Measurements from ENCODE around the gene PRKCA. TPM values are rescaled to one million over a fixed set of nuclear protein-coding genes. Genes with fewer than 3 reads are reported as not detected.

The PRKCA gene
- total RNA-seq, 3 donors from 2014 or later, result 5.1 to 10.5 (median 6.6) TPM

- H3K36me3 ChIP-seq, result no peaks in the 10 kb centered on the region
- H3K4me3 ChIP-seq, result no peak overlapping the region
- no peaks in the 10 kb centered on the region for H3K27me3 ChIP-seq
- no peaks in the 10 kb centered on the region for H3K9me3 ChIP-seq
- no peaks in the 10 kb centered on the region for H3K4me1 ChIP-seq
- TF ChIP-seq CTCF (IDR thresholded peaks at IDR 0.05), result no peak
- no peak for TF ChIP-seq POLR2A (IDR thresholded peaks at IDR 0.05)
- no peak for TF ChIP-seq POLR2AphosphoS5 (IDR thresholded peaks at IDR 0.05)
- DNase-seq (ENCODE audit: low spot score in 2 of 2), result no peak
- H3K27ac ChIP-seq, result no peak overlapping the region
- intact Hi-C loops (cut with DNase I; ENCODE audit: low total_unique reads), result no loop called here
Measured at GRCh38 chr17:66655461-66655860, 353.0 kb downstream of the PRKCA start.

GRCh38 chr17:66655861-66656260 is 353.4 kb downstream of the PRKCA start:
- H3K4me3 ChIP-seq, result no peak overlapping the region
- H3K36me3 ChIP-seq, result no peaks in the 10 kb centered on the region
- TF ChIP-seq POLR2A (IDR thresholded peaks at IDR 0.05), result no peak
- TF ChIP-seq POLR2AphosphoS5 (IDR thresholded peaks at IDR 0.05), result no peak
- H3K27ac ChIP-seq, result no peak overlapping the region
- no peaks in the 10 kb centered on the region for H3K9me3 ChIP-seq
- intact Hi-C loops (cut with DNase I; ENCODE audit: low total_unique reads), result no loop called here
- no peaks in the 10 kb centered on the region for H3K4me1 ChIP-seq
- H3K27me3 ChIP-seq, result no peaks in the 10 kb centered on the region
- DNase-seq (ENCODE audit: low spot score in 2 of 2), result no peak

GRCh38 chr17:66661411-66662256 is 359.2 kb downstream of the PRKCA start:
- Histone ChIP-seq H3K27me3 (no peaks in the 10 kb centered on the region), H3K4me3 (no peak overlapping the region), H3K4me1 (no peaks in the 10 kb centered on the region), H3K9me3 (no peaks in the 10 kb centered on the region), H3K36me3 (no peaks in the 10 kb centered on the region), H3K27ac (peak overlapping the region; percentile 64 to 68)
- DNase-seq (ENCODE audit: low spot score in 2 of 2), result peak in 1 of 2 donors; percentile 46
- intact Hi-C loops (cut with DNase I; ENCODE audit: low total_unique reads), result no loop called here
- no peak for TF ChIP-seq POLR2A (IDR thresholded peaks at IDR 0.05)
- no peak for TF ChIP-seq CTCF (IDR thresholded peaks at IDR 0.05)
- no peak for TF ChIP-seq POLR2AphosphoS5 (IDR thresholded peaks at IDR 0.05)

- no peak for DNase-seq (ENCODE audit: low spot score in 2 of 2)
- no peak for TF ChIP-seq POLR2A (IDR thresholded peaks at IDR 0.05)
- TF ChIP-seq POLR2AphosphoS5 (IDR thresholded peaks at IDR 0.05), result no peak
- no peak for TF ChIP-seq CTCF (IDR thresholded peaks at IDR 0.05)
- no peaks in the 10 kb centered on the region for H3K9me3 ChIP-seq
- no peak overlapping the region for H3K4me3 ChIP-seq
- peak overlapping the region in 1 of 2 donors; percentile 64 for H3K27ac ChIP-seq
- no peaks in the 10 kb centered on the region for H3K27me3 ChIP-seq
- no peaks in the 10 kb centered on the region for H3K4me1 ChIP-seq
- intact Hi-C loops (cut with DNase I; ENCODE audit: low total_unique reads), result no loop called here
- no peaks in the 10 kb centered on the region for H3K36me3 ChIP-seq
Measured at GRCh38 chr17:66662496-66662895, 360.1 kb downstream of the PRKCA start.

GRCh38 chr17:66663041-66663606 is 360.7 kb downstream of the PRKCA start:
- no peaks in the 10 kb centered on the region for H3K27me3 ChIP-seq
- intact Hi-C loops (cut with DNase I; ENCODE audit: low total_unique reads), result no loop called here
- H3K27ac ChIP-seq, result no peak overlapping the region
- no peaks in the 10 kb centered on the region for H3K36me3 ChIP-seq
- no peaks in the 10 kb centered on the region for H3K9me3 ChIP-seq
- DNase-seq (ENCODE audit: low spot score in 2 of 2), result no peak
- H3K4me1 ChIP-seq, result no peaks in the 10 kb centered on the region
- no peak overlapping the region for H3K4me3 ChIP-seq
- no peak for TF ChIP-seq CTCF (IDR thresholded peaks at IDR 0.05)
